Measurements from ENCODE around the gene NOC2L.

The NOC2L gene

DNA sequence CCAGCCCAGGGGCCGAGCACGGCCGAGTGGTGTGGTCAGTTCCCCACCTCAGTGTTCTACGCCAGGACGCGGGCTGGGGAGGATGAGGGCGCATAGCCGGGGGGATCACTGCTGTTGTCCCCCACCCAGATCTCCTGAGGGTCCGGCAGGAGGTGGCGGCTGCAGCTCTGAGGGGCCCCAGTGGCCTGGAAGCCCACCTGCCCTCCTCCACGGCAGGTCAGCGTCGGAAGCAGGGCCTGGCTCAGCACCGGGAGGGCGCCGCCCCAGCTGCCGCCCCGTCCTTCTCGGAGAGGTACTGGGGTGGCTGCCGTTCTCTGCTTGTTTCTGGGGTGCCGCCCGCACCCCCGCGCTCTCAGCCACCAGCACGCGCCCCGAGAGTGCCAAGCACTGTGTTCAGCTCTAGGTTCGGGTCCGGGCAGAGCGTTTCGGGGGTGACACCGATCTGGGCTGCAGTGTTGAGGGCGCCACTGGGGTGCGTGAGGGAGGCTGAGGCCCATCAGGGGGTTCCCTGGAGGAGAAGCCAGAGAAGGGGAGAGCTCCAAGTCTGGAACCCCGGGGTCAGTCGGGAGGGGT is 18.0 kb downstream of the NOC2L start:
- no peak for DNase-seq

GRCh38 chr1:940107-941014 is 18.7 kb downstream of the NOC2L start:
- DNase-seq: peak; percentile 70

DNA sequence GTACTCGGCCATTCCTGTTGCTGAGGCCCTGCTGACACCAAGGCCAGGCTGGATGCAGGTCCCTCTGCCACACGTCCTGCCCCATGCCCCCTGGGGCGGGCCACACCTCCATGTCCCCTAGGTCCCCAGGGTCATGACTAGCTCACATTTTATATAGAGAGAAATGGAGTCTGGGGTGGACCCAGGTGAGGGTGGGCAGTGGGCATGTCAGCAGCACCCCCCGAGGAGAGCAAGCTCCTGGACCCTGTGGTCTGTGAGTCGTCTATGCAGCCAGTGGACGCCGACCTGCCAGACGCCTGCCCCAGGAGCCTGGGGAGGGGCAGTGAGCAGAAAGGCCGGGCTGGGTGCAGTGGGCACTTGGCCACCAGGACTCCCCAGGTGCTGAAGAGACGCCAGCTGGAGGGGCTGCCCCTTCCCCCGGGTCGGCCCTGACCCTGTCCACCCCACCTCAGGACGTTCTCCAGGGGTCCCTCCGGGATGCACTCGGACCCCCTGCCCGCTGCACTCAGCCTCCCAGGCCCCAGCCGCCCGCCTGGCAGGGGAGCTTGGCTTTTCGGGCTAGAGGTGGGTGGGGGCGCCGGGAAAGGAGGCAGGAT is 19.4 kb downstream of the NOC2L start:
- no peak for DNase-seq

DNA sequence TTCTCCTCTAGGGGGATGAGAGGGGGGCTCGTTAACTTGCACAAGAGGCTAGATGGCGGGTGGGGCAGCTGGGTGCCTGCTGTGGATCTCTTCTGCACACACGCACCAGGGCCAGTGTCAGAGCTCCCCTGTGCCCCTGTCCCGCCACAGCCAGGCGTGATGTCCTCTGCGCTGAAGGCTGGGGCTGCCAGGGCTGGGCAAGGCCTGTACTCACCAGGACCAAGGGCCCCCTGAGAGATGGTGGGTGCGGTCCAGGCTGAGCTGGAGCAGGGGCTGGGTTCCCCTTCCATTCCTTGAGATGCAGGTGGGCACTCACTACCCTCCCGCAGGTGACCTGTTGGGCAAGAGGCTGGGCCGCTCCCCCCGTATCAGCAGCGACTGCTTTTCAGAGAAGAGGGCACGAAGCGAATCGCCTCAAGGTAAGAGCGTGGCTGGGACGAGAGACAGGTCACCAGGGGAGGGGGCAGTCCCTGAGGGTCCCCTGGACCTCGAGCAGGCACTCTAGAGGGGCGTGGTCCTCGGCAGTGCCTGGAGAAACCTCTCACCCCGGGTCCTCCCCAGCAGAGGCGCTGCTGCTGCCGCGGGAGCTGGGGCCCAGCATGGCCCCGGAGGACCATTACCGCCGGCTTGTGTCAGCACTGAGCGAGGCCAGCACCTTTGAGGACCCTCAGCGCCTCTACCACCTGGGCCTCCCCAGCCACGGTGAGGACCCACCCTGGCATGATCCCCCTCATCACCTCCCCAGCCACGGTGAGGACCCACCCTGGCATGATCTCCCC is 20.2 kb downstream of the NOC2L start:
- no peak for DNase-seq

- no peak for DNase-seq
Observed at GRCh38 chr1:938088-938683, 20.9 kb downstream of the NOC2L start.

DNA sequence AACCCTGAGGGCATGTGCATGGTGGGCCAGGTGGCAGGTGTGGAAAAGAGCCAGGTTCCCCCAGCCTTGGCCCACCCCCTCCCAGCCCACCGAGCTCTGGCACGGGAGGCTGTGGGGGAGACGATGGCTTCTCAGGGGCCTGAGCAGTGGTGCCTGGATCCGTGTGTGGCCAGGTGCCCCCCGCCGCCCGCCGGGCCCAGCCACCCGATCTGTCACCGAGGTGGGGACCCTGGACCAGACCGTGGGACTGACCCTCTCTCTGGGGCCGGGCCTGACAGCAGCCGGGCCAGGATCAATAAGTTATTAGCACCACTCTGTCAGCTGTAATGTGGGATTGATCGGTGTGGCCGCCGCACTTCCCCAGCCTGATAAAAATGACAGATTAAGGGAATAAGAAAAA is 21.5 kb downstream of the NOC2L start:
- DNase-seq: no peak

- DNase-seq: no peak
Observed at GRCh38 chr1:936348-937264, 22.4 kb downstream of the NOC2L start.

GRCh38 chr1:935751-936231 is 23.3 kb downstream of the NOC2L start:
- peak; percentile 60 for DNase-seq

- DNase-seq: no peak
Observed at GRCh38 chr1:934991-935750, 23.9 kb downstream of the NOC2L start.

GRCh38 chr1:933603-933940 is 25.5 kb downstream of the NOC2L start:
- DNase-seq: no peak

- DNase-seq: no peak
Observed at GRCh38 chr1:932776-933602, 26.1 kb downstream of the NOC2L start.

- DNase-seq: no peak
Observed at GRCh38 chr1:932173-932510, 26.9 kb downstream of the NOC2L start.

- DNase-seq: no peak
Observed at GRCh38 chr1:931380-932172, 27.5 kb downstream of the NOC2L start.

DNA sequence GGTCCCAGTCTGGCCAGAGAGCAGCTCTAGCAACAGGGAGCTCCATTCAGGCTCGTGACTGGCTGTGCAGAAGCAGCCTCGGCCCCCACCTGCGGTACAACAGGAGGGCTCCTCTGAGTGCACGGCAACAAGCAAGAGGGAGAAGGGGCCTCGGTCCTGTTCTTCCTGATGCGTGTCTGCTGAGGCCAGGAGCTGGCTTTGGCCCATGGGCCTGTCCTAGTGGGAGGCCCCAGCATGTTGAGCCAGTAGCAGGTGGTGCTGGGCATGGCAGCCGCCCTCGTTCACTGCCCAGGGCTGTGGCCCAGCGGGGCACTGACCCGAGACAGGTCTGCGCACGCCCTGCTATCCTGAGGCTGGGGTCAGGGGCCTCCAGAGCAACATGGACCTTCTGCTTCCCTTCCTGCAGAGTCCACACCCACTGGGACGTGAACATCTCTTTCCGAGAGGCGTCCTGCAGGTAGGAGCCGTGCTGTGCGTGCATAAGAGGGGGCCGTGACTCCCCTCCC is 28.4 kb downstream of the NOC2L start:
- no peak for DNase-seq

GRCh38 chr1:929712-930632 is 29.1 kb downstream of the NOC2L start:
- no peak for DNase-seq

GRCh38 chr1:928825-929661 is 30.0 kb downstream of the NOC2L start:
- no peak for DNase-seq

- DNase-seq: no peak
Observed at GRCh38 chr1:927748-928147, 31.3 kb downstream of the NOC2L start.
